Stomach (tissue), 4 donors: ENCODE data around the gene RNLS.
"Not testable (repeated sequence)": the region's sequence is repeated elsewhere in the genome, so short reads cannot be mapped to it uniquely, and the experiment has no call there.

Source experiments
- CTCF ChIP-seq, 7 experiments: fragments of 450-650 bp in 4 of 7; fragments of 200-600 bp in 3 of 7; sonication (generic) in 3 of 7; IDR thresholded peaks; one replicate each; pipeline ENCODE4 v1.5.1; 2016 to 2019; ENCODE audit warnings: antibody characterized with exemption in 7 of 7, control low read depth in 2 of 7, mild to moderate bottlenecking in 1 of 7
- POLR2A ChIP-seq, 4 donors: fragments of 450-650 bp; IDR thresholded peaks; one replicate each; pipeline ENCODE4 v1.6.1; 2016; ENCODE audit warnings: antibody characterized with exemption in 4 of 4, control low read depth in 2 of 4, mild to moderate bottlenecking in 1 of 4, moderate library complexity in 1 of 4

- TF ChIP-seq CTCF, POLR2A (IDR thresholded peaks at IDR 0.05): not testable (repeated sequence)
These were observed 227.4 kb downstream of the RNLS start for GRCh38 chr10:88355750-88356149.
